B cell (primary cell): ENCODE results near the gene ODC1.

Experiments used
- EZH2 ChIP-seq: IDR thresholded peaks from 2 replicates; pipeline ENCODE4 v1.6.1; 2012; ENCODE audit warnings: borderline replicate concordance, low read depth, mild to moderate bottlenecking, moderate library complexity, low read length; ENCODE audit not compliant: insufficient read depth, poor library complexity, severe bottlenecking
- TF ChIP-seq, protein P1 (sequence below): fragments of 200-600 bp; IDR thresholded peaks from one replicate; pipeline ENCODE4 v1.8.0; 2022; ENCODE audit warnings: antibody characterized with exemption, mild to moderate bottlenecking

DNA sequence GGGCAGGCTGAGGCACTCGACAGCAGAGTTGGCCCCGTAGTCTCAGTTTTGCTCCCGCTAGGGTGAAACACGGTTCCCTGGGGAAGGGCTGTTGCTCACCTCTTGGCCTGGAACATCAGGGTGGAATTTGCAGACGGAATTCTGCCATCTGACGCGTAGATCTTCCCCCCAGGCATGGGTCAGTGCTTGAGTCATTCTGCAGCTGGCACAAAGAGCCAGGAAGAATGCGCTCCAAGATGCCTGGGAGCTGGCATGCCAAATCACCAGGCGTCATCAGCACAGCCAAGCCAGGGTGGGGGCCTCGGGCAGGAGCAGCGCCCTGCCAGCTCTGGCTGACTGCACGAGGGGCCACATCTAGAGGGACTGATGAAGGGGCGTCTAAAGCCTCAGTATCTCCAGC is 42.7 kb downstream of the ODC1 start:
- TF ChIP-seq, protein P1, sequence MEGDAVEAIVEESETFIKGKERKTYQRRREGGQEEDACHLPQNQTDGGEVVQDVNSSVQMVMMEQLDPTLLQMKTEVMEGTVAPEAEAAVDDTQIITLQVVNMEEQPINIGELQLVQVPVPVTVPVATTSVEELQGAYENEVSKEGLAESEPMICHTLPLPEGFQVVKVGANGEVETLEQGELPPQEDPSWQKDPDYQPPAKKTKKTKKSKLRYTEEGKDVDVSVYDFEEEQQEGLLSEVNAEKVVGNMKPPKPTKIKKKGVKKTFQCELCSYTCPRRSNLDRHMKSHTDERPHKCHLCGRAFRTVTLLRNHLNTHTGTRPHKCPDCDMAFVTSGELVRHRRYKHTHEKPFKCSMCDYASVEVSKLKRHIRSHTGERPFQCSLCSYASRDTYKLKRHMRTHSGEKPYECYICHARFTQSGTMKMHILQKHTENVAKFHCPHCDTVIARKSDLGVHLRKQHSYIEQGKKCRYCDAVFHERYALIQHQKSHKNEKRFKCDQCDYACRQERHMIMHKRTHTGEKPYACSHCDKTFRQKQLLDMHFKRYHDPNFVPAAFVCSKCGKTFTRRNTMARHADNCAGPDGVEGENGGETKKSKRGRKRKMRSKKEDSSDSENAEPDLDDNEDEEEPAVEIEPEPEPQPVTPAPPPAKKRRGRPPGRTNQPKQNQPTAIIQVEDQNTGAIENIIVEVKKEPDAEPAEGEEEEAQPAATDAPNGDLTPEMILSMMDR, result no peak
- no peak for TF ChIP-seq EZH2
